Nephron progenitor cell (in vitro differentiated cells): Measurements from ENCODE around the gene FUBP3.
"Not testable (repeated sequence)": the region's sequence is repeated elsewhere in the genome, so short reads cannot be mapped to it uniquely, and the experiment has no call there.

Experiments used
- DNase-seq: peaks from one replicate; pipeline ENCODE4 v3.0.0; 2021
- H3K27ac Mint-ChIP-seq: 2 replicates; pipeline ENCODE4 v1.8.0; 2021; ENCODE audit warnings: mild to moderate bottlenecking, moderate library complexity, mixed read lengths
- H3K27me3 Mint-ChIP-seq: 2 replicates; pipeline ENCODE4 v1.8.0; 2021; ENCODE audit warnings: mild to moderate bottlenecking, low read depth, mixed read lengths; ENCODE audit not compliant: poor library complexity
- H3K36me3 Mint-ChIP-seq: 2 replicates; pipeline ENCODE4 v1.8.0; 2021; ENCODE audit warnings: low read depth, mixed read lengths
- H3K4me1 Mint-ChIP-seq: 2 replicates; pipeline ENCODE4 v1.8.0; 2021; ENCODE audit warnings: mixed read lengths
- H3K4me3 Mint-ChIP-seq: 2 replicates; pipeline ENCODE4 v1.8.0; 2021; ENCODE audit warnings: mild to moderate bottlenecking, moderate library complexity, mixed read lengths
- H3K9me3 Mint-ChIP-seq: 2 replicates; pipeline ENCODE4 v1.8.0; 2021; ENCODE audit warnings: mild to moderate bottlenecking, moderate library complexity, mixed read lengths
- CTCF ChIP-seq: fragments of 200-600 bp; sonication (generic); IDR thresholded peaks from 2 replicates; pipeline ENCODE4 v1.5.0; 2021; ENCODE audit warnings: antibody characterized with exemption

The FUBP3 gene

GRCh38 chr9:130554606-130555005, 24.8 kb upstream of the FUBP3 start:
- no peak overlapping the region for H3K27ac Mint-ChIP-seq
- no peak overlapping the region for H3K4me3 Mint-ChIP-seq
- H3K36me3 Mint-ChIP-seq = no peaks in the 10 kb centered on the region
- DNase-seq = no peak
- H3K9me3 Mint-ChIP-seq = peaks cover 9% of the 10 kb centered on the region
- H3K27me3 Mint-ChIP-seq = peaks cover 6% of the 10 kb centered on the region
- no peak for TF ChIP-seq CTCF
- H3K4me1 Mint-ChIP-seq = peaks cover 20% of the 10 kb centered on the region

GRCh38 chr9:130555061-130555460, 24.3 kb upstream of the FUBP3 start:
- Mint-ChIP-seq H3K9me3 (peaks cover 7% of the 10 kb centered on the region), H3K27me3 (peaks cover 6% of the 10 kb centered on the region), H3K36me3 (no peaks in the 10 kb centered on the region), H3K4me3 (no peak overlapping the region), H3K27ac (no peak overlapping the region), H3K4me1 (peaks cover 20% of the 10 kb centered on the region)
- DNase-seq = no peak
- TF ChIP-seq CTCF = no peak

- Mint-ChIP-seq H3K36me3 (no peaks in the 10 kb centered on the region), H3K4me3 (no peak overlapping the region), H3K27ac (no peak overlapping the region), H3K4me1 (peaks cover 29% of the 10 kb centered on the region), H3K27me3 (peaks cover 11% of the 10 kb centered on the region), H3K9me3 (peaks cover 7% of the 10 kb centered on the region)
- DNase-seq = no peak
- TF ChIP-seq CTCF = no peak
Observed at GRCh38 chr9:130555968-130556367, 23.4 kb upstream of the FUBP3 start.

GRCh38 chr9:130556396-130557076, 22.8 kb upstream of the FUBP3 start:
- Mint-ChIP-seq H3K27ac (peak overlapping the region; percentile 83), H3K36me3 (no peaks in the 10 kb centered on the region), H3K4me1 (peaks cover 32% of the 10 kb centered on the region), H3K9me3 (peaks cover 7% of the 10 kb centered on the region), H3K4me3 (no peak overlapping the region), H3K27me3 (peaks cover 11% of the 10 kb centered on the region)
- no peak for DNase-seq
- TF ChIP-seq CTCF = no peak

GRCh38 chr9:130557077-130557468, 22.3 kb upstream of the FUBP3 start:
- H3K27ac Mint-ChIP-seq = no peak overlapping the region
- H3K4me1 Mint-ChIP-seq = peaks cover 27% of the 10 kb centered on the region
- peaks cover 7% of the 10 kb centered on the region for H3K9me3 Mint-ChIP-seq
- H3K27me3 Mint-ChIP-seq = peaks cover 11% of the 10 kb centered on the region
- no peak overlapping the region for H3K4me3 Mint-ChIP-seq
- H3K36me3 Mint-ChIP-seq = no peaks in the 10 kb centered on the region
- no peak for TF ChIP-seq CTCF
- DNase-seq = no peak

GRCh38 chr9:130561056-130561455, 18.3 kb upstream of the FUBP3 start:
- Mint-ChIP-seq H3K4me1 (peaks cover 27% of the 10 kb centered on the region), H3K36me3 (no peaks in the 10 kb centered on the region), H3K9me3 (peaks cover 25% of the 10 kb centered on the region), H3K4me3 (no peak overlapping the region), H3K27me3 (peaks cover 13% of the 10 kb centered on the region), H3K27ac (peak overlapping the region; percentile 98)
- no peak for DNase-seq
- TF ChIP-seq CTCF = no peak

GRCh38 chr9:130562525-130562924, 16.9 kb upstream of the FUBP3 start:
- H3K27me3 Mint-ChIP-seq = peaks cover 22% of the 10 kb centered on the region
- peak overlapping the region; percentile 81 for H3K27ac Mint-ChIP-seq
- DNase-seq, H3K36me3 Mint-ChIP-seq, H3K4me3 Mint-ChIP-seq: not testable (repeated sequence)
- H3K4me1 Mint-ChIP-seq = peaks cover 20% of the 10 kb centered on the region
- peaks cover 25% of the 10 kb centered on the region for H3K9me3 Mint-ChIP-seq
